ENCODE measurements around the gene LUC7L3.
A peak's percentile ranks its signal among the peaks of the same experiment; 100 is the strongest.

The LUC7L3 gene

GRCh38 chr17:50685691-50686493, 33.5 kb upstream of the LUC7L3 start:
- no peak for DNase-seq (ENCODE audit: low spot score)

GRCh38 chr17:50686494-50687199, 32.8 kb upstream of the LUC7L3 start:
- DNase-seq (ENCODE audit: low spot score), result no peak

GRCh38 chr17:50687200-50688066, 32.0 kb upstream of the LUC7L3 start:
- DNase-seq (ENCODE audit: low spot score), result no peak

- no peak for DNase-seq (ENCODE audit: low spot score)
Observed at GRCh38 chr17:50688245-50688644, 31.2 kb upstream of the LUC7L3 start.

- DNase-seq (ENCODE audit: low spot score), result no peak
Observed at GRCh38 chr17:50689251-50689650, 30.2 kb upstream of the LUC7L3 start.

- DNase-seq (ENCODE audit: low spot score), result peak; percentile 77
Observed at GRCh38 chr17:50689956-50690886, 29.2 kb upstream of the LUC7L3 start.

- no peak for DNase-seq (ENCODE audit: low spot score)
Observed at GRCh38 chr17:50690887-50691549, 28.4 kb upstream of the LUC7L3 start.

GRCh38 chr17:50691550-50692447, 27.6 kb upstream of the LUC7L3 start:
- DNase-seq (ENCODE audit: low spot score), result no peak

- DNase-seq (ENCODE audit: low spot score), result no peak
Observed at GRCh38 chr17:50692448-50693035, 26.9 kb upstream of the LUC7L3 start.

- DNase-seq (ENCODE audit: low spot score), result no peak
Observed at GRCh38 chr17:50693036-50693682, 26.2 kb upstream of the LUC7L3 start.

- no peak for DNase-seq (ENCODE audit: low spot score)
Observed at GRCh38 chr17:50696365-50696879, 23.0 kb upstream of the LUC7L3 start.

GRCh38 chr17:50697062-50697461, 22.3 kb upstream of the LUC7L3 start:
- DNase-seq (ENCODE audit: low spot score), result no peak

- no peak for DNase-seq (ENCODE audit: low spot score)
Observed at GRCh38 chr17:50697663-50698272, 21.6 kb upstream of the LUC7L3 start.

GRCh38 chr17:50699410-50699809, 20.0 kb upstream of the LUC7L3 start:
- no peak for DNase-seq (ENCODE audit: low spot score)

- no peak for DNase-seq (ENCODE audit: low spot score)
Observed at GRCh38 chr17:50703162-50703561, 16.2 kb upstream of the LUC7L3 start.

- DNase-seq (ENCODE audit: low spot score), result peak; percentile 84
Observed at GRCh38 chr17:50707289-50708049, 11.9 kb upstream of the LUC7L3 start, which contains the start of gene ANKRD40. ANKRD40 (minus strand) TSS chr17:50707914; CDS start chr17:50707654, 260 bp downstream.
